GM23248 (cell line): Measurements from ENCODE around the gene RAB8A.

Source experiments
- EZH2 ChIP-seq: fragments of 200-600 bp; sonication (generic); IDR thresholded peaks from 2 replicates; pipeline ENCODE4 v1.6.1; 2018; ENCODE audit warnings: antibody characterized with exemption, mild to moderate bottlenecking; ENCODE audit not compliant: insufficient read depth, poor library complexity, severe bottlenecking
- EZH2phosphoT487 ChIP-seq: fragments of 200-600 bp; sonication (generic); IDR thresholded peaks from 2 replicates; pipeline ENCODE4 v1.6.1; 2018; ENCODE audit warnings: antibody characterized with exemption, moderate library complexity, mild to moderate bottlenecking, low read depth; ENCODE audit not compliant: insufficient read depth

- no peak for TF ChIP-seq EZH2phosphoT487
- TF ChIP-seq EZH2 = no peak
Observed at GRCh38 chr19:16098821-16099220, 12.9 kb upstream of the RAB8A start.
